ENCODE data around the gene DOCK2.
"Not testable (repeated sequence)": the region's sequence is repeated elsewhere in the genome, so short reads cannot be mapped to it uniquely, and the experiment has no call there.

DOCK2 gene

DNA sequence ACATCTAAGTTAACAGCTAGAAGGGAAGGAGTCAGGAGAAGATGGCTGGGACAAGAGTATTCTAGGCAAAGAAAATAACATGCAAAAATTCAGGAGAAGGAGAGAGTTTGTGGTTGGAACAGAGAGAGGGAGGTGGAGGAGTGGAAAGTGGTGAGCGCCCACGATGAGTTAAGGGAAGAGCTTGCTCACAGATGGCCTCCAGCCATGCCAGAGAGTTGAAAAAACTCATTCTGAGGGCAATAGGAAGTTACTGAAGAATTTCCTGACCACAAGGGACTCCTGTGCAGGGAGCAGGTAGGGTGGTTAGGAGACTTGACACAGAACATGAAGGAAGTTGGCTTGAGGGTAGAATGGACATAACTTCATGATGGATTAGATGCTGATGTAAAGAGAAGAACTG is 159.7 kb downstream of the DOCK2 start:
- DNase-seq: no peak

DNA sequence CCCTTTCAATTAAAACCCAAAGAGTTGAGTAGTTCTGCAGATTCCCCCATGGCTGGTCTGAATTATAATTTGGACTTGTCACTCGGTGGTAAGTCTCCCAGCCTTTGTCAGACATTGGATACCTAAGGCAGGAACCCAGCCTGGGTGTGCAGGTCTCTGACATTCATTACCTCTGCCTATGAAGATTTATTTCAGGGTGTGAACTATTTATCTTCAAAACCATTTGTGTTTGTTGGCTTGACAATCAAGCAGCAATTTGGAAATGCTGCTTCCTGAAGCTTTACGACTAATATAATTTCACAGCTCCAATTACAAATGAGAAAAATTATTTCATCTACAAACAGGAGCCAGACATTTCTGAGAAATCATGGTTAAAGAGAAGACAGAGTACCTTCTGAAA is 160.5 kb downstream of the DOCK2 start:
- DNase-seq: no peak

DNA sequence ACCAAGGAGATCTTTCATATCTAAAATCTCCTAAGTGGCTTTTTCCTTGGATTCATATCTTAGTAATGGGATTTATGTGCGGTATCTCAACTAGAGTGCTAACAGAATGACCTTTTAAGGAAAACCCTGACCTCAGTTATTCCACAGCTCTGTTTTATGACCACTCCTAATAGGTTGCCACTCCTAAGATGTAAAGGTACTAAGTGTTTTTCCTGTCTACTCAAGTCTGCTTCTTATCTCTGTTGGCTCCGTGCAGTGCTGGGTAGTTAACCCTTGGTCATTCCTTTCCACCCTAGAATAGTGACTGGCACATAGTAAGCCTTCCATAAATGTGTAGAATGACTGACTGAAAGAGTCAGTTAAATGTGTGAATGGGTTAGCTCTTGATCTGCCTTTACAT is 161.4 kb downstream of the DOCK2 start:
- DNase-seq: no peak

DNA sequence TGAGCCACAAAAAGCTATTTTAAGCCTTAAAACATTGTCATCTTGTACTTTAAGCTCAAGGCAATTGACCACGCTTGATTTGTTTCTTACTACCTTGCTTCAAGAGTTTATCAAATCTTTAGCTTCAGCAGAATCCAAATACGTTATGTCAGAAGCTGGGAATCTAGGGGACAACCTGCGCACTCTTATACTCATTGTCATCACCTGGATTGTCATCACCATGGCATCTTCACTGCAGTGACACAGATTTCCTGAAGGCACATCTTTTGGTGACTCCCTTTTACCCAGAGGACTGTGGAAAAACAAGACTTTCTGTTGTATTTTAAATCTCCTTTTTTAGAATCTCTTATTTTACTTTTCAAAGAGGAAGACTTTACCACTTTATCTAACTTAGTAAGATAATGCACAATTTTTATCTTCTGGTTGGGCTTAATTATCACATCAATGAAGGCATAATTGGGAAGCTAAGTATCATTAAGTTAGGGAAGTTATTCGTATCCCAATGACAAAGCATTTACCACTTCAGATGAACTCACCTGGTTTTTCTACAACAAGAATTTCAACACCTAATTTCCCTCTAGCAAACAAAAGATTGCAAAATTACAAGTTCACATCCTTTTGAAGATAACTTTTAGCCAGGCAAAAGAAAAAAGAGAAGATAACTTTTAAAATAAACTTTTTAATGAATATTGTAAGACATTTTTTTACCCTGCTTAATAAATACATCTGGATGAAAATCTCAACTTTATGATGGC is 162.0 kb downstream of the DOCK2 start:
- no peak for DNase-seq

DNA sequence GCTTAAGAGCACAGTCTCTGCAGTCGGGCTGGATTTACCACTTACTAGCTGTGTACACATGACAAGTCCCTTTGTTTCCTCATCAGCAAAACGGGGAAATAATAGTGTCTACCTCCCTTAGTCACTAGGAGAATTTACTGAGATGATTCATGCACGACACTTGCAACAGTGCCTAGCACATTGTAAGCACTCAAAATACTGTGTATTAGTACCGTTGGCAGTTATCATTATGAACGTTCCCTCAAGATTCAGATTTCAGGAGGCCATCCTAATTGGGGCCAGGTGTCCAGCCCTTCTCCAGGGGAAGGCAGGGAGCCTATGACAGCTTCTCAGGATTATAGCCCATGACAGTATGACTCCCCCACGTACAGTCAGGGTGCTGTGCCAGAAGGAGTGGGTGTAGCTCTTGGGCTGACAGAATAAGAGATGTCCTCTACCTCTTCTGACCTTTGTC is 164.3 kb downstream of the DOCK2 start:
- DNase-seq: no peak

DNA sequence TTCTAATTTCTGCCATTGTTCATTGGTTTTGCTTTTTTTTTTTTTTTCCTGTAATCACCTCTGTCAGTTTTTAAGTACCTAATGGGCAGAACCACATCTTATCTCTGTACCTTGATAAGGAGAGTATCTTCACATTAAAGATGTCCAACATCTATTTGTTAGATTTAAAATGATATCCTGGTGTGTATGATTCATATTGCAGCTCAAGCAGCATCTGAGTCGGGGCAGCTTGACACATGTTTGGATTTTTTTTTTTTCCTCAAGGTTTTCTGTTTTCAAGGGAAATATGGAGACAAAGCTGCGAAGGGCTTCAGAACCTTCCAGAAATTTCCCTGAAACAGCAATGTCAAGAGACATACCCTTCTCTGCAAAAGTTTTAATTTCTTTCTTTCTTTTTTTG is 164.7 kb downstream of the DOCK2 start:
- no peak for DNase-seq

DNA sequence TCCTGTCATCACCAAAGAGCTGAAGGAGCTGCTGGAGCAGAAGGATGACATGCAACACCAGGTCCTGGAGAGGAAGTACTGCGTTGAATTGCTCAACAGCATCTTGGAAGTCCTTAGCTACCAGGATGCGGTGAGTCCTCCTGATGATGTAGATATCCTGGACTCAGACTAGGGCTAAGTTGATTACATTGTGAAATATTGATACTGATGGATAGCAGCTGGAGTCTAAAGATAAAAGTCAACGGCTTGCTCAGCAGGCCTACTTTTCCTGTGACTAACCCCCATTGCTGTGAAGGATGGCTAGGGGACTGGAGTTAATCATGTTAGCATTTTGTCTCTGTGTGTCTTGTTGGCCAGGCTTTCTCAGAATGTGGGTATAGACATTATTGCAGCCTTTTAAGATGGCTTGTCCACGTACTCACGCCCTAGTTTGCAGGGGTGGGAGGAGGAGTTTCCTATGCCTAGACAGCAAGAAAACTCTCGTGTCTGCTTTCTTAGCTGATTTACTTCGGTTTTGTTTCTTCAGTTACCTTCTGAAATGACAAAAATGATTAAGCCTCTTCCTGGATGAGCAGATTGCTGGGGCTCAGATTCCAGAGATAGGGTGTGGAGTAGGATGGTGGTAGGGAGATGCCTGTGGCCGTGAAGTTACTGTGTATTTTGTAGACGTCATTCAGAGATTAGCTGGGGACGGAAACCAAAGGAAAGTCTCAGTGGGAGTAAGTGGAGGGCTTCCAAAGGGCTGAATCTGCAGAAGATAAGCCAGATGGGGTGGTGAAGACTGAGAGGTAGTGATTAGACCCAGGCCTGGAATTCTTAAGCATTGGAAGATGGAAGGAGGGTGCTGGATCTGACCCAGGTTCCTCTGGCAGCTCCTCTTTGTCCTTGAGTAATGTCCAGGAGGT is 166.3 kb downstream of the DOCK2 start:
- no peak for DNase-seq

DNA sequence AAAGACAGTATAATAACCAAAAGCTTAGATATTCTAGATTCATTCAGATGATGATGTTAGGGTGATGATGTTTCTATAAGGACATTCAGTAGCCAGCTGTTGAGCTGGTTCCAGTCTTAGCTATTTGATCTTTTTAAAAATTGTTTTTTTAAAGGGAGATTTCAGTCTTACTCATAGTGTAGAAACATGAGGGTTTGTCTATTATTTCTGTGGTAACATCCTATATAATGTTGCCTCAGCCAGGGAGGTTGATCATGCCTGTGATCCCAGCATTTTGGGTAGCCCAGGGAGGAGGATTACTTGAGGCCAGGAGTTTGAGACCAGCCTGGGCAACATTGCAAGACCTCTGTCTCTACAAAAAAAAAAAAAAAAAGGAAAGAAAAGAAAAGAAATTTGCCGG is 167.8 kb downstream of the DOCK2 start:
- no peak for DNase-seq

DNA sequence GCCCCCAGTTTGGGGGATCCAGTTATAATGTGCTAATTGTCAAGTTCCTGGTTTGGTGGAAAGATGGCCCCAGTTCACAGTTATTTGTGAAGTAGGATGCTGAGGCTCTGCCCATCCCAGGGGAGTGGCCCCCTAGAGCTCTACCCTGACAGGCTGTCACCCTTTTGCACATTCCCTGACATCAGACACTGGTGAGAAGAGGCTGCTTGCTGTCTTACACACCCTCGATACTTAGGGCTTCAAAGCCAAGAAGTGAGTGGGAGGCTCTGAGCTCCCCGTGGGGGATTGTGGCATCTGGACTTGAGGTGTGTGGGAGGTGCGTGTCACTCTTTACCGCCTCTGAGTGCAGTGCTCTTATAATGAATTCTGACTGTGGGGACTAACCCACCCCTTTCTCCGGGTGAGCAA is 168.5 kb downstream of the DOCK2 start:
- DNase-seq: peak; percentile 35 to 51

DNA sequence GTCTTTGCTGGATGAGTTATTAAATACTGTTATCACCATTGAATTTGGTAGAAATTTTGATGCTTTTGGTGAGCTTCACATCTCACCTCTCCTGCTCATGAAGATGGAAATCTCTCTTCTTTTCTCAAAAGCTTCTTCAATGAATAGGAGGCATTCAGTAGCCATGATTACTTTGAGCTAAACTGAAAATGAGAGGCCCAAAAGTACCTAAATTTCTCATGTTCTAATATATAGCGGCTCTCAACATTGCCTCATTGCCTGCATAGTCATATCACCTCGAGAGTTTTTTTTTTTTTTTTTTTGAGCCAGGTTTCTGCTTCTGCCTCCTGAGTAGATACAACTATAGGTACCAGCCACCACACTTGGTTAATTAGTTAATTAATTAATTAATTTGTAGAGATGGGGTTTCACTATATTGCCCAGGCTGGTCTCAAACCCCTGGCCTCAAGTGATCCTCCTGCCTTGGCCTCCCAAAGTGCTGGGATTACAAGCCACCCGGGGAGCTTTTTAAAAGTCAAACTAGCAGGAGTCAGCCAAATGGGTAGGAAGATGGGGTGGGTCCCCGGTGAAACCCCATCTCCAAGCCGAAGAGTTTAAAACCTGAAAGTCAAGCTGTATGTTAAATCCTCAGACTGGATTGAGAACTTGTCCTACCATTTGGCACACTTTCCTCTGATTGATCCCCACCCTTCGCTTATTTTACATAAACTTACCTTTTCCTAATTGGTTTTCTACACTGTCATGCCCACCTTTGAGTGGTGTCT is 169.0 kb downstream of the DOCK2 start:
- no peak for DNase-seq

DNA sequence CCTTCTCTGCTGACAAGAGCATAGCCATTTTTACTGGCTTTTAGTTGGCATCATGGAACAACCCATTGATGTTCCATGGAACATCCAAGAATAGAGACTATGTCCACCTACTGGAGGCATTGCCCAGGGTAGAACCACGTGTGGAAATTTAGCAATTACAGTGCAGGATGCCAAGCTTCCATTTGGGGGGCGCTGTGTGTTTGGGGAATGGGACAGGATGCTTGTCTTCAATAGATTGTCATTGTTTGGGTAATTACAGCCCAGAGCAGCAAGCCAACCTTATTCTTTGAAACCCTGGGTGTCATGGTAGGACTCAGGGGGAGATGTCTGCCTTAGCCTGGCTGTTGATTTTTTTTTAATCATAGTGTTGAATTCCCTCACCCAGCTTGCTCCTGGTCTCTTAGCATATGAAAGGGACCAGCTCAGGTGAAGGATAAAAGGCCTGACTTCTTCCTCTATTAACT is 171.1 kb downstream of the DOCK2 start:
- DNase-seq: no peak

DNA sequence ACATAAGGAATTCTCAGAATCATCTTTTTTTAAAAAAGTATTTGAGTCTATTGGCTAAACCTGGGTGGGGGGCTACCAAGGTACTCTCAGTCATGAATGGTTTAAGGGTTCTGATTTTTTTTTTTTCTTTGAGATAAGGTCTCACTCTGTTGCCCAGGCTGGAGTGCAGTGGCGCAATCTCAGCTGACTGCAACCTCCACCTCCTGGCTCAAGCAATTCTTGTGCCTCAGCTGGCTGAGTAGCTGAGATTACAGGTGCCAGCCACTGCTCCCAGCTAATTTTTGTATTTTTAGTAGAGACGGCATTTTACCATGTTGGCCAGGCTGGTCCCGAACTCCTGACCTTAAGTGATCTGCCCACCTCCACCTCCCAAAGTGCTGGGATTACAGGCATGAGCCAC is 171.8 kb downstream of the DOCK2 start:
- DNase-seq: not testable (repeated sequence)

DNA sequence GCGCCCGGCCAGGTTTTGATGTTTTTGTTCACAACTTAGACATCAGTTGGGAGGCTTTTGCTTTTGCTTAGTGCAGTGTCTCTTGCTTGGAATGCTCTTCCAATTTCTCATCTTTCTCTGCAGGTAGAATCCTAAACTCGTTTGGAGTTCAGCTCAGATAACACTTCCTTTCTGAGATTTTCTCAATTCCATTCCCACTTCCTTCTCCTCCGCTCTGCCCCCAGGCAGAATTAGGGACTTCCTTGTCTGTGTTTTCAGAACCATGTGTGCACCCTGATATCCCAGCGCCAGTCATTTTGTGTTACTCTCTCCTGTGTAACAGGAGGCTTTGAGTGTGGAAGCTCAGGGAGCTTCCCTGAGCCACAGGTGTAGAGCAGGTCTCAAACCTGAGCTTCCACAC is 172.2 kb downstream of the DOCK2 start:
- no peak for DNase-seq

DNA sequence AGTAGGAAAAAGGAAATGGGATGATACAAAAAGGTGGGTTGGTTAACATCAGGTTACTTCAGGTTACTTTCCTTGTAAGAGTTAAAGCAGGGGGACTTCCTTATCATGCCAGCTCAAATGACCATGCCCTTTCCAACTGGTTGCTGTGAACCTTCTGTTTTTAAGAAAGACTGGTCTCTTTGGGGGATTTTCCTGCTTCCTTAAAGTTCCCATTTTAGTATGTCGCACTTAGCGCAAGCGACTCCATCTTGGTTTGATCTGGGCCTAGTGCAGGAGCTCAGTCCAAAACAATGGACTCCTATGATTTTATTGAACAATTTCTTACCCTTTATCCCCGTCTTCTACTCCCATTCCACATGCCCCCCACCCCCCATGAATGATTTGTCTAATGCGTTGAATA is 173.4 kb downstream of the DOCK2 start:
- DNase-seq: no peak

DNA sequence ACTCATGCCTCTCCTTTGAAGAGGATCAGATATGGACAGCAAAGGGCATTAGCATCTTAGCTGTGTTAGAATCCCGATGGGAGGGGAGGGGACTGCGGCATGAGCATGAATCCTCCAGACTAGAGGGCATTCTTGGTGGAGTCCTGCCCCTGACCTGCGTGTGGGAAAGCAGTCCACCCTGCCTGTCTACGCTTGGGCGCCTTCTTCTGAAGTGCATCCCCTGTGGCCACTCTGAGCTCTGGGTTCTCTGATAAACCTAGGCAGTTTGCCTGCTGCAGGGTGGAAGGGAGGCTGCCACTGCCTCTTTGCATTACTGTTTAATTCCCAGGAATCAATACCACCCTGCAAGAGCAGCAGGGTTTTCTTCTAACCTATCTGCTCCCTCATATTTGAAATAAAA is 173.9 kb downstream of the DOCK2 start:
- no peak for DNase-seq

DNA sequence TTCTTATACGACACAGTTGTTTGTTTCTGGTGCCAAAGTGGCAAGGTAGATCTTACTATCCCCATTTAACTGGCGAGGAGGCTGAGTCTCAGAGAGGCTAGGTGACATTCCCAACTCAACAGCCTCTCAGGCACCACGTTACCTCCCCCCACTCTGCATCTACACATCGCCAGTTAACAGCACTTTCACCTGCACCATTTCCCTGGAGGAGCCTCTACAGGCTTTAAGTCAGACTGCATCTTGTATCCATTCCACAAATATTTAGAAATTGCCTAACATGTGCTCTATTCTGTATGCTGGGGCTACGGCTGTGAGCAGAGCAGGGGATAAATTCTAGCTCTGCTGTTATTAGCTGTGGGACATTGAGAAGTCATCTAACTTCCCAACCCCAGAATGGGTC is 174.6 kb downstream of the DOCK2 start:
- no peak for DNase-seq

DNA sequence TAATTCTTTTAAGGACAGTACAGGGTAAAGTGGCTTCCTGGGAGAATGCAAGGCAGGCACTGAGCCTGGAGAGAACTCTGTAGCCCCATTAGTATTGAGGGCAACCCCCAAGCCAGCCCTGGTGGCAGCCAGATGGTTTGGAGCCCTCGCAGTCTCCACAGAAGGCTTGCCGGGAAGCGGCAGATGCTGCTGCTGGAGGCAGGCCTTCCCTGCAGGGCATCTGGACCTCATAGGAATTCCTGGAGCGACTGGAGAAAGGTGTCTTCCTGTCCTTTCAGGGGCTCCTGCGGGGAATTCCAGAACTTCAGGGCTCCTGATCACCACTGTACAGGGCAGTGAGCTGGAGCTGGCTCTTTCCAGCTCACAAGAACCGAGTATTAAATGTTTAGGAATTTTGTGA is 175.7 kb downstream of the DOCK2 start:
- no peak for DNase-seq

DNA sequence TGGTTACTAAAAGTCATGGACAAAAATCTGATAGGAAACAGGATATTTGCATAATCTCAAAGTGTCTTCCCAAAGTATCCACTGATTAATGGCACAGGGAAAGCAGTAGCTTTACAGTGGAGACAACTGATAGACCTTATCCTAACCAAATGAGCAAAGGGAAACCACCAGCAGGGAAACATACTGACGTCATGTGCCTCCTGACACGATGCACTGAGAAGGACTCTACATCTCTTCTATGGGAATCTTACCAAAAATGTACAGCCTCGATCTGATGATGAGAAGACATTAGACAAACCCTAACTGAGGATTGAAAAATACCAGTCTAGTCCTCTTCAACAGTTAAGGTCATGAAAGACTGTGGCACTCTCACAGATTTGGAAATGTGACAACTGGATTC is 177.0 kb downstream of the DOCK2 start:
- DNase-seq: no peak

DNA sequence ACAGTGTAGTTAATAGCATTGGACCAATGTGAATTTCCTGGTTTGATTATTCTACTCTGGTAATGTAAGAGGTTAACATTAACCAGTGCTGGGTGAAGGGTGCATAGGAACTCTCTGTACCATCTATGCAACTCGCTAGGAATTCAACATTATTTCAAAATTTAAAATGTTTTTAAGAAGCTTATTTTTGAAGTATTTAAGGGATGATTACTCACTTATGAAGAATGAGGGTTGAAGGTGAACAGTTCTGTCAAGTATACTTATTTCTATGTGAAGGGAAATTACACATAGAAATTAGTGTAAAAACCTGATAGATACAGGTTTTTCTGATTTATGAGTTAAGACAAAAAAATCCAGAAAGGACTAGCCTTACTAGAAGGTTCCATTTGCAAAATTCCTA is 177.4 kb downstream of the DOCK2 start:
- no peak for DNase-seq

DNA sequence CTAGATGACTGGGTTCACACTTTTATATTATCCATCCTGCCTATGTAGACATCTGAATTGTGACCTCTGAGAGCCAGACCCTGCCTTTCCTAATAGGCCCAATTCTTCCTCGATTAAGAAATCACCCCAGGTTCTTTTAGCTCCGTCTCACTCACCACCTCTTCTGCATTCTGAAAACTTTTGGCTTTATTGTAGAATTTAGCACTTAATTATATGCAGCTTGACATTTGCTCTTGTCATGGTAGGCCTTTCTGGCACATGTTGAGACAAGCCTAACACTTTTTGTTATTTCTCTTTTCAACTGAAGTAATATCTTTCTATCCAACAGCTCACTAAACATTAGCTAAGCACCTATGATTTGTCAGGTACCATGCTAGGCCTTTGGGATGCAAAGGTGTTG is 180.0 kb downstream of the DOCK2 start:
- DNase-seq: no peak

DNA sequence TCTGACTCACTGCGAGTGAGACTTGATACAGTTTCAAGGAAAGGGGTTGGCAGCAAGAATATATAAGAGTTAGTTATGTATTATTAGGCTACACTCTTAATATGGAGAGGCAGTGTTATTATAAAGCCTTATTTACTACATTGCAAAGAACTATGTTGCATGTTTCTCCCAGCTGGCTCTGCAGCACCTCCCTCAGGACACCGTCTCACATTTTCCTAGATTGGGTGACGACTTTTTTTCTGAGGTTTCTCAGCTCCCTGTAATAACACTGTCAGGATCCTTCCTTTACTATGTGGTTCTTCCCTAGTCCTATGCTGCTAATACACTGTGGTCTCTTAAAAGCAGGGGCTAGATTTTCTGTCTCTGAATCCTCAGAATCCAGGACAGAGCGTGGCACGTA is 189.5 kb downstream of the DOCK2 start:
- DNase-seq: no peak

DNA sequence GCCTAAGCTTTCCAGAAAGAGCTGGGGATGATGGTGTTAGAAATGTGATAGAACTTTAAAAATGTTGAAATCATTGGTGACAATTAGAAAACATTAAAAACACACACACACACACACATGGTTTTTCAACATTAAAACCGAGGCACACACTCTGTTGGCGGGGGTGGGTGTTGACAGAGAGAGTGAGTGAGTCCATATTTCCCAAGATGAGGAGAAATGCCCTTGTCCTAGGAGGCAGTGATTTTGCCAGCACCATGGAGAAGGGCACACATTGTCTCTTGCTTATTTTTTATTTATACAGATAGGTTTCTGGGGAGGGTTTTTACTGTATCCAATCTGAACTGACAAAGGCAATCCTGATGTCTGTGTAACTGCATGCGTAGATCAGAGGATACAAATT is 190.7 kb downstream of the DOCK2 start:
- no peak for DNase-seq

DNA sequence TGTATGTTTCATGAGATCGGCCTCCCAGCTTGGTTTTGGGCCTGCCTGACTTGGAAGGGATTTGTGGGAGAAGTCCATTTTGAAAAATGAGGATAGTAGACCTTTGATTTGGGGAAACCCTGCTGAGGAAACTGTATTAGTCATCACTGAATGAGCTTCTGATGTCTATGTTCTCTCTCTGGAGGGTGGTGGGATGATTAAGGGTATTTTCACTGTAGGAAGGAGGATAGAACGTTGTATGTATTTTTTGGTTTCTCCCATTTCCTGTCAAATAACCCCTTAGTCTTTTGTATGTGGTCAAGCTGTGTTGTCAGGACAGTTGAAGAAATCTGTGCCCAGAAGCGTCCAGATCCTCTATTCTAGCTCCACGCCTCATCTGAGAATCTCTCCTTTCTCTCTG is 191.3 kb downstream of the DOCK2 start:
- no peak for DNase-seq

Measured in stimulated activated CD4-positive, alpha-beta T cell treated with anti-CD3 and anti-CD28 coated beads, Interleukin-2, amount 100 ng/mL, for 48 hours (primary cell).